Endometrial microvascular endothelial cells (primary cell): ENCODE results near the gene EPHA4. TPM values are rescaled to one million over a fixed set of nuclear protein-coding genes. Genes with fewer than 3 reads are reported as not detected.

Experiments
- in situ Hi-C: cut with HindIII; loops from 2 replicates; pipeline ENCODE4 v1.10.0; 2017; ENCODE audit warnings: low sequenced_read_pairs, low pct_unique_long_range_greater_than_20kb; ENCODE audit errors: inconsistent ontology term
- total RNA-seq: library from RNA; depleted of rRNA; stranded (reverse); fragments of >200 nt; gene quantifications from one replicate; pipeline ENCODE4 v1.2.3, GENCODE V29; 2015; ENCODE audit errors: inconsistent ontology term

Gene EPHA4
- total RNA-seq, 1 donor from 2014 or later = 16.6 TPM

DNA sequence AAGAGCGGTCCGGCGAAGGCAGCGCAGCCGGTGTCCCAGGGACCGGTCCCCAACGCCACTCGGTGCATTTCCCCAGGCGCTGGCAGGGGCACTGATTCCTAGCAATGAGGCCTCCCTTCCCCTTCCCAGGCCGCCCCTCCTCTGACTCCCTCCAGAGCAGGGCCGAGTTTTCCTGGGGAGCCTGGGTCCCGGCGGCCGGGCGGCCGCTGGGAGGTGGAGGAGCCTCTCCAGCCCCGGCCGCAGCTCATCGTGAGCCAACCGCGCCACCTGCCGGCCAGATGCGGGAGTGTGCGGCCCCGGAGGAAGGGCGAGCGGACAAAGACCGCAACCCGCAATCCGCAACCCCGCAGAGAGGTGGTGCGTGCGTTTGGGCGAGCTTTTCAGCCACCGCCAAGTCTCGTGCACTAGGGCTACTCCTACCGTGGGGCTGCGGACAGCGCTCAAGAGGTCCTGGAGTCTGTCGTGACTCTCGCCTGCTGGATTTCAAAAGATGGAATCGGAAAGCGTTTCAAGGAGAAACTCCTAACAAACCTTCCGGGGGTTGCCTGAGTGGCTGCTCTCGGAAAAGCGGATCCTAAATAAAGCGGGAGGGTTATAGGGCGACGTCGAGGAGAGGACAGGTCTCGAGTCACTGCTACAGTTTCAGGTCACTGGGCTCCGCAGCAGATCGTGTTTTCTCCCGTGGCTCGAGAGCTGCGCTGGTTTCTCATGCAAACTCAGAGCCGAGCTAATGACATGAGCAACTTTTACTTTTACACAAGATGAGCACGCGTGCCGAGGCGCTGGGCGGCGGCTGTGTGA lies 1.5 kb upstream of the EPHA4 start:
- in situ Hi-C loops = no loop called here

DNA sequence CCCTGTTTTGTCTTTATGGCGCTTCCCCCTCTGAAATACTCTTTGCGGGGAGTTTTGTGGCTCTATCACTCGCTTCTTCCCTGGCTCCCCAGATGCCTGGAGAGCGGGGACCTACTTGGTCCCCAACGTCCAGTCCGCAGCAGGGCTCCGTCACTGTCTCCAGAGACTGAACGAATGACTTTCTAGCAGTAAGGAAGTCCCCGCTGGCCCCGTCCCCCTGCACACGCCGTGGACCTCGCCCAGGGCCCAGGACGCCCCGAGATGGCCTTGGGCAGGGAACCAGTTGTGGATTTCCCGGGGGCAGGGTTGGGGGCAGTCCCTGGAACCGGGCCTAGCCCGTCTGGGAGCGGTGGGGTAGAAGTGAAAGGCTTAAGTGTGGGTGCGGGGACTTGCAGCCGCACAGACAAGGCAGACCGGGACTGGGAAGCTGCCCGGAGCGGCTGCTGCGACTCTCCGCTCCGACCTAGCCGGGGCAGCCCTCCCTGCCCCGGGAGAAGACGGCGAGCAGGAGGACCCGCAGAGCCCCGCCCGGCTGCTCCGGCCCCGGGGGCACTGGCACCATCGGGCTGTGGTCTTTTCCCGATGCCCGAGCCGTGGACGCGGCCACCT lies 821 bp upstream of the EPHA4 start:
- in situ Hi-C loops = no loop called here

DNA sequence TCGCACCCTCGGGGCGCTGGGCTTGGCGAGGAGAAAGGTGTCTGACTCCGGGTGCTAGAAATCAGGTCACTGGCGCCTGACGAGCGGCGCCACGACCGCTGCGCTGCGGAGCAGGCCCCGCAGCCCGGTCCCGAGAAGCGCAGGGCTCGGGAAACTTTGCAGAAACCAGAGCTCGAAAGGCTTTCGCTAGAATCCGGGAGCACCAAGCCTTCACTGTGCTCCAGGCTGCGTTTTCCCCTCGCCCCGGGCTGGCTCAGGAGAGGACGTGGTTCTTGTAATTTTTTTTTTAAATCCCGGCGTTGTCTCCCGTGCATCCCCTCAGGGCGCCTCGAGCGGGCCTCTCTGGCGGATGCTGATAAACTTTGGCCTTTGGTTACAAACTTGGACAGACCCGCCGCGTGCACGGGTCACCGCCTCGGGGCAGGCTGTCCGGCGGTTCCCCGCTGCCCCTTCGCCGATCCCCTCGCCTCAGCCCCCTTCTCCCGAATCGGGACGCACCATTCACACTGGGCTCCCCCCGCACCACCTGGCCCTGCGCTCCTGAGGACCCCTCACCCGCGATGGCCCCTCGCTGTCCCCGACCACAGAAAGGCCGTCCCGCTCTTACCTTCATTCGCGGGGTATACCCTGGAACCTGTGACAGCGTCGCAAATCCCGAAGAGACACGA lies 419 bp downstream of the EPHA4 start:
- in situ Hi-C loops = no loop called here

DNA sequence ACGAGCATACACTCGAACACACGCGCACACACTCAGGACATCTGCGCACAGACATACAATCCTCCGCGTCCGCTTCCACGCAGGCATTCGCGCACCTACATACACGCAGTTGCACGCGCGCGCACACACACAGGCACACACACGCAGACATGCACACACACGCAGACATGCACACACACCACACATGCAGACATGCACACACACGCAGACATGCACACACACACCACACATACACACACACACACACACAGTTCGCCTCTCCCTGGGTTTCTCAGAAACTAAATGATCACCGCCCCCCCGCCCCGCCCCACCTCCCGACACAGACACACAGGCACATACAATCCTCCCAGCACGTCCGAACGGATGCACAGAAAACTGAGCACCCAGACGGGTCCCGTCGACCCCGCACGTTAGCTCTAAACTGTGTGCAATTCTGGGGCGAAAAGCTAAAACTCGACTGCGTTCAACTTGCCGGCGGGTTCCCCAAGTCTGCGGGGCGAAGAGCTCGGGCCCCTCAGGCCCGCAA lies 1.0 kb downstream of the EPHA4 start:
- in situ Hi-C loops = no loop called here

DNA sequence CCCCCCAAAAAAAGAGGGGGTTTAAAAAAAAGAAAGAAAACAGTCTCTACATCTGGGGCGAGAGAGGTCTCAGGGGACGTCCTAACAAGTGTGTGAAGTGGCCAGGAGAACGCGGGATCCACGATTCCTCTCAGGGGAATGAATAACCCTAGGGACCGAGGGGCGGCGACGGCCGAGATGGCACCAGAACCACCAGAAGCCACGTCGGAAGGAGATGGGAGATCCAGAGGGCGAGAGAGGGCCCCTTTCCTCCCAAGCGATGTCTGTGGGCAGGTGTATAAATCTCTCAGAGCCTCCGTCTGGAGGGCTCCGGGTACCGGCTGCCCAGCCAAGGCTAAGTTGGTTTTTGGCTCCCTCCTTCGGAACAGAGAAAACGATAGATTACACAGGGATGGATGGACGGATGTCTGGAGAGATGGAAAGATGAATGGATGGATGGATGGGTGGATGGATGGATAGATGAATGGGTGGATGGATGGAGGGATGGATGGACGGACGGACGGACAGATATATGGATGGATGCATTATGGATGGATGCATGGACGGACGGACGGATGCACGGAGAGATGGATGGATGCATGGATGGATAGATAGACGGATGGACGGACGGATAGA lies 1.7 kb downstream of the EPHA4 start:
- in situ Hi-C loops = no loop called here

DNA sequence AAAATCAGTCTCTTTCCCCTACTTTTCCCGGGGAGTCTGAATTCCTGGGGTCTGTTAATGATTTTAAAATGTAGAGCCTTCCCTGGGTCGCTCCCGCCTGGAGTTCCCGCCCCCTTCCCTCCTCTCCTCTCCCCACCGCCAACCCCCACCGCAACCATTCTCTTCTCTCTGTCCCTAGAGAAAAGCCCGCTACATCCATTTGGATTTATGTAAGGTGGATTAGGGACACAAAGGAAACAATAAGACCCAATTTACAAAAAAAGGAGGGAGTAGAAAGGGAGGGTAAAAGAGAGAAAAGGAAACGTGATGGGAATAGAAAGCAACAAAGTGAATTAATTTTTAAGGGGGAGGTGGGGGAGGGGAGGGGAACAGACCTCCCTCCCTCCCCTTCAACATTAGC lies 2.2 kb downstream of the EPHA4 start:
- in situ Hi-C loops = no loop called here

DNA sequence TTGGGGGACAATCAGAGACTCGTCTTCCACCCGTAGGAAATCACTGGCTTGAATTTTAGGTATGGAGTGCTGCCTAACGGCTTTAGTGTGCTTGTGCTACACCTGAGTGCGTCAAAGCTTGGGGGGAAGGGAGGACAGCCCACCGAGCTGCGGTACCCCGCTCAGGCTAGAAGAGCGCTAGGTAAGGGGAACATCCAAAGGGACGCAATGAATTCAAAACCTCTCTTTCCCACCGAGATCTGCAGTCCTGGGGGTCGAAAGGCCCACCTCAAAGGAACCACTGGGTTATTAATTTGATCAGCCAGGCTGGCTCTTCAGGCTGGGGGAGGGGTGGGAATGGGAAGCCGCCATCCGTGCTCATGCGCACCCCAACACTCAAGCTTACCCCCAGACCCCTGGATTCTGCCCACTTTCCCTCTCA lies 2.7 kb downstream of the EPHA4 start:
- in situ Hi-C loops = no loop called here

DNA sequence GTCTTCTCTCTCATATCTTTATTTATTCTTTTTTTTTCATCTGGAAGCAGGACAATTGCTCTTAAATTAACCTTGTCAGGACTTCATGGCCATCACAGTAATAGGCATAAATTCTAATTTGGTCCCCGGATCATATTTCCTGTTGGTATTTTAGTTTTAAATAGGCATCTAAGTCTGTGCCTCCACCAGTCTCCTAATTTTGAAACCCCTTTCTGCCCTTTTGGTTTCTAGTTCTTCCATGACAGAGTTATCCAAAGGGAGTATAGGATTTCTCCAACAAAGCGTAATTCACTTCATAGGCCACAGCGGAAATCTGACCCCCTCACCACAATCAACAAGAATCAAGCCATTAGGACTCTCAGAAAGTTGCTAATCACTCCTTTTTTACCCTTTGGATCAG lies 3.8 kb downstream of the EPHA4 start:
- in situ Hi-C loops = no loop called here

DNA sequence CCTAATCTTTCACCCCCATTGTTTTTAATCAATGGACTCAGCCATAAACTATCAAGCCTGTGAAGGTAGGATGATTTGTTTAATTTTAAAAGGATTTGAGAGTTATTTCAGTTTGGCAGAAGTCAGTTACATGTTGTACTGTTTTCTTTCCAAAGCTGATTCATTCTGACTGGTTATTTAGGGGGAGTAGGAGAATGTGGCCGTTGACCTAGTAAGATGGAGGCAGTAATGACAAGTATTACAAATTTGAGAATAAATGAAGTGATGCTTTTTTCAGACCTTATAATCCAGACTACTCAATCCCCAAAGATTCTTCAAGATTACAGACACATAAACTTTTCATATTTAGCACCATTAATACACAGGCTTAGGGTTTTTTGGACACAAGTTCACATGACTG lies 4.3 kb downstream of the EPHA4 start:
- in situ Hi-C loops = no loop called here

DNA sequence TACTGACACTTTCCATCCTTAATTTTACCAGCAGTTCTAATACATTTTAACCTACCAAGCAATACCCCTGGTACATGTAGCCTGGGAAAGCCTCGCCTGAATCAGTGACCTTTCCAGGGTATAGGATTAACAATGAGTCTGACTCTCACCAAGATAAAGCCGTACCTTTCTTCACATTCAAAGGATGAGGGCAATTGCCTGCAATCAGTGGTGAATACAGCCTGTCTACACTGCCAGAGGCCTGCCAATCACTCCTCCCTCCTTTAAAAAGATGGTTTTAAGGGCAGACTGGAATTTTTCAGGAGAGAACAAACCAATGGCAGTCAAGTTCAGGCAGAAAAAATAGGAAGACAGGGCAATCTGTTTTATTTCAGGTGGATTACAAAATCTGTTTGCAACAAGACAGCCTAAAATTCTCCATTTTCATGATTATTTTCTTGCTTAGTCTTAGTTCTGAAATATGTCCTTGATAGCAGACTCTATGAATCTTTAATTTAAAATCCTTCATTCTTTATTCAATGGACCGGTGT lies 4.8 kb downstream of the EPHA4 start:
- in situ Hi-C loops = no loop called here

DNA sequence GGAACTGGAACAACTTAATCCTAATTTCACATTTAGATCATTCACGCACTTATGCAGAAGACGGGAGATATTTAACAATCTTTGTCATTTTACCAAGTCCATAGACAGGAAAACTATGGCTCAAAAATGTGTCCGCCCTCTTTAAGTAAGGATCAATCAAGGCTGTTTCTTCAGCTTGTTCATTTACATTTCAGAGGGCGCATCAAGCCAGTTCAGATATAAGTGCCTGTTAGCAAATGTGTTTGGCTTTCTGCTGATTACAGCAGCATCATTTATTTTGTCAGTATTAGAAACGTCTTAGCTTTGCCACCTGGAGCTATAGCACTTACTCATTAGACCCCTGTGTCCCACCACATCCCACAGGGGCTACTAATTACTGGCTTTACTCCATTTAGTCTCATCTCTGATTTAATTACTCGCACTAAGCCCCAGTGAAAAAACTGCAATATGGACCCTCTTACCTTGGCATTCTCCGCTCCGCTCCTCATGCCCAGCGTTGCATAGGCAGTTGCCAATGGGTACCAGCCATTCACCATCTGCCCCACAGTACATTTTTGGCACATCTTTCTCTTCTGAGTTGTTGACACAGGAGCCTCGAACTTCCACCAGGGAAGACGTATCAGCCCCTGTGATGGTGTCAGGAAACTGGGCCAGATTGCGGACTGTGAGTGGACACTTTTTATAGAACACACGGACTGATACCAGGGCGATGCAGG lies 8.7 kb downstream of the EPHA4 start:
- in situ Hi-C loops = no loop called here

DNA sequence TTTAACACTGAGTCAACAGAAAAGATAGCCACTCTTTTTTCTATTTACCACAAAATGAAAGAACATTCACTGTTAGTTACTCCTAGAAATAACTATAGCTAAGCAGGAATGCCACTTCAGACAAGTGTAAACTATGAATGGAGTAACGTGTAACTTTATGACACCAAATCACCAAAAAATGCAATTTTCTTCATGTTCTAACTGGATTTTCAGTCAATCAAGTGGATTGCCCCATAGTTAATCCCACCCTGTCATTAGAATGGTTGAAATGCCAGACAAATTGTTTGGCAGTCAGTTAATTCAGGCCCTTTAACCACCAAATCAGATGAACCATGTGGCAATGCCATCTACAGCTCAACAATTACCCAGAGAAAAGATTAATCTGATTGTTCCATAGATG lies 9.9 kb downstream of the EPHA4 start:
- in situ Hi-C loops = no loop called here

DNA sequence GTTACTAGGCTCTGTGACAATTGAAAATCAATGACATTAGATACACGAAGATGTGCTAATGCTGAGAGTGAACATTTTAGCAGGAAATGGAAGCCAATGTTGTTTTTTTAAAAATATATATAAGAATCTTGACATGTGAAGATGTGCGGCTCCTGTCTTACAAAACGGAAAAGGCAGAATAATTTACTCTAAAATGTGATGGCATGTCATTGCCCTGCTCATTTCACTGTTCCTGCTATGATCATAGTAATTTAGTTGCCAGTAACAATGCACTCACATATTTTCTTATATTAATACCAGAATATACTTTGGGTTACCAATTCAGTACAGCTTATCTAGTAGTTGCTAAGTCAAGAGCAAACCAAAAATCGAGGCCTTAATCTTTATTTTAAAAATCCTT lies 10.3 kb downstream of the EPHA4 start:
- in situ Hi-C loops = no loop called here

DNA sequence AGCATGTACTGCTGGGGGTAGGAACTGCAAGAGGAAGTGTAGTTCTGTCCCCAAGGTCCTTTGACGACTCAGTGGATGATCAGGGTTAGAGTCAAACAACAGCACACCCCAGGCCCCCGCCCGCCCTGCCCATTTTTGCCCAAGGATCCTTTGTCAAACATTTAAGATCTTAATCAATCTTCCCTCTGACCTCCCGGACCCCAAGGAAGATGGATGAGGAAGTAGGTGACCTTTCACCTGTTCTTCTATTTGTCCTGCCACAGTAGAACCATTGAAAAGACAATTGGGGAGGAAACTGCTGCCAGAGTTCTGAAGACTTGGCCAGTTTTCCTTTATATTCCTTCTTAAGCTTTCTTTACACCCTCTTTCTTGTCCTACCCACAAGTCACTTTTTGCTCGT lies 12.1 kb downstream of the EPHA4 start:
- in situ Hi-C loops = no loop called here

DNA sequence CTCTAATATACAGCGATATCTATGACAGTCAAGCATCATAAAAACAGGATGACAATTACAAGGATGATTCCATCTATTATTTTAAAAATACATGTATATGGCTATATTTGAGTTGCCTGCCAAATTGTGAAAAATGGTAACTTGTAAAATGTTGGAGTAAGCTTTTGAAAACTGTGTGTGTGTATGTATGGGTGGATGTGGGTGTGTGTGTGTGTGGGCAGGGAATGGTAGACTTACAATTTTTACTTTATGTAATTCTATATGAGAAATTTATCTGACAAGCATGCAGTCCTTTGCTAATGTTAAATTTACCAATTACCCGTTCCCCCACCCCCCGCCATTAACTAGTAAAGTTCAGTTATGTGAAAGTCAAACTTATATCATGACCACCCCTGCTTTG lies 14.0 kb downstream of the EPHA4 start:
- in situ Hi-C loops = no loop called here

DNA sequence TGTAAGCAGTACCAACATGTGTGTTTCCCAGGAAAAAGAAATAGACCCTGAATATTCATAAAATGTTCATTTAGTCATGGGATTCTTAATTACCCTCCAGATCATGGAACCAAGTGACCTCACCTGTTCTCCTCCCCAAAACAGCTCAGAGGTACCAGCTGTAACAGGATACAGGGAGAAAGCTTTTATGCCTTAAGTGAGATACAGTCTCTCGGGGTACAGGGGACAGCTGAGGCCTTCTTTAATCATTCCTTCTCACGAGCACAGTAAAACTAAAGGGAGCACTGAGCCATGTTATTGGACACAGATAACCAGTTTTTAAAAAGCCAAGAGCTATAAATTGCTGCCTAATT lies 16.6 kb downstream of the EPHA4 start:
- in situ Hi-C loops = no loop called here

DNA sequence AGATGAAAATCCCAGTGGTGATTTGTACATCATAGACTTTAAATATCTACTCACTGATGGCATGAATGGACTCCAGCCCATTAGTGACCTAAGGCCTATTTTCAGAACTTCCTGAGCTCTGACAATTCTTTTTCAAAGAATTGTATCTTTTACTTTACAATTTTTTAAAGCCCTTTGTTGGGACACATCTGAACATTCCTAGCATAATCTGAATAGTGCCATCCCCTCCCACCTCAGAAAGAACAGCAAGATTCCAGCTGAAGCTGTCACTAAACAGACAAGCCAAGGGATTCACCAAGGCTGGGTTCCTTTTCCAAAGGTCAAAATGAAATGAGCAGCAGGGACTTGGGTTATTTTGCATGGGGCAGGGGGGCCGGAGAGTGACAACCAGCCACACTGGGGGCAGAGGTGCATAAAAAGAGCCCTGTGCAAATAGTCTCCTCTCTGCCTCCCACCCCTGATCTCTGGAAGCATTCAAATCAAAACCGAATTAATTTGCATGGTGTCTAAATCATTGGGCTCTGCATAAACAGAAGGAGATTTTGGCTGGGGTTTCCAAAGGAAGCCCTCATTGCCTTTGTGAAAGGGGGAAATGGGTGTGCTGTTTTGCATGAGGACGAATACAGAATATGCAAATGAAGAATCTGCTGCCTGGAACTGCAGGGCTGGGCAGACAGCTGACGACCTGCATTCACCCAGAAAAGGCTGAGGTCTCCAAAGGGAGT lies 17.2 kb downstream of the EPHA4 start:
- in situ Hi-C loops = no loop called here

DNA sequence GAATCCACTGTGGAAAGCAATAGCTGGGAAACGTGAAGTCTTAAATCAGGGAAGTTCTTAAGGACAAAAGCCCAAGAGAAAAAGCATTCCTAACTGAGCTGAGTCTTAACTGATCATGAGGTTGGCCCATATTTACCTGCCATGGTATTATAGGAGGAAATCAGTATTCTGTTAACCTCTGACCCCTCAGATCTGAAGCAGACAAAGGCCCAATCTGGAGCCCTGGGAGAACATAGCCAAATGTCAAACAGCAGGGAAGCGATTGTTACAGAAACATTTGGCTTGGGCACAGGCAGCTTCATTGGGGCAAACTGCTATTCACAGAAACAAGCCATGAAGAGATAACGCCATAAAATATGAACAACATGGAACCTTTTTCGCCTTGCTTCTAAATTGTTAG lies 18.8 kb downstream of the EPHA4 start:
- in situ Hi-C loops = no loop called here
